NCI-H1105 (cell line): ENCODE results near the gene PCARE.

Experiments used
- DNase-seq: peaks from one replicate; lab custom pipeline; 2025; lab: John Stamatoyannopoulos, UW

PCARE gene

GRCh38 chr2:29035016-29035745 is 39.1 kb downstream of the PCARE start:
- DNase-seq = no peak

DNA sequence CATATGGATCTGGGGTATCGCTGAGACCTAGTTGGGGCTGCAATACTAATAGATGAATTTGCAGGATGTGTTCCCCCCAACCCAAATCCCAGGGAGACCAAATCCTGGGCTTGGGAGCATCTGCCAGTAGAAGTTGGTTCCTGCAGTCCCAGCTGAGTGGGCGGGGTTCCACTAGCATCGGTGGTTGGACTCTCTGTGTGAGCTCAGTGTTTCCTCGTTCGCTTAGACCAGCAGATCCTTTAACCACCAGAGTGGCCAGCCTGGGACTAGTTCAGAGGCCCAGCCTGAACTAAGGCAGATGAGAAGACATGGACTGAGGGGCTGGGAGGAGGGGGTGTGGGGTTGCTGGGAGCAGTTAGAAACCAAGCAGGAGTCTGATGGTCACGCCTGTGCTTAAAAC is 40.7 kb downstream of the PCARE start:
- no peak for DNase-seq

DNA sequence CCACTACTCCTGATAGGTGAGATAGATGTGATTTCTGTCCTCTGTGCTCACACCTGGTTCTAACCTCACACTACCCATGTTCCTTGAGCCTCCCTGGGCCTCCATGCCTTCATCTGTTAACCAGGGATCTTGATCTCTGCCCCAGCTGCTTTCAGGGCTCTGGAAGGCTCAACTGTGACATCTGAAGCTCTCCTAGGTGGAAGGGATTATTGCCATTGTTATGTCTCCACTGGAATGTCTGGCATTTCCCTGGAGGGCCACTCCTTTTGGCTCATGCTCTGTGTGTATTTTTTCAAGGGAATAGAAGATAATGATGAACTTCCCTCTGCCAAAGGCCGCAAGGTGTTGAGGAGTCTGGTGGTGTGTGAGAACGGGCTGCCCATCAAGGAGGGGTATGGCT is 41.2 kb downstream of the PCARE start:
- DNase-seq = no peak

- no peak for DNase-seq
Measured at GRCh38 chr2:29032189-29032588, 42.1 kb downstream of the PCARE start.

GRCh38 chr2:29031046-29031445 is 43.3 kb downstream of the PCARE start:
- no peak for DNase-seq

- no peak for DNase-seq
Measured at GRCh38 chr2:29025711-29026110, 48.6 kb downstream of the PCARE start.

GRCh38 chr2:29024882-29025430 is 49.4 kb downstream of the PCARE start:
- no peak for DNase-seq

- no peak for DNase-seq
Measured at GRCh38 chr2:29023188-29023587, 51.1 kb downstream of the PCARE start.

GRCh38 chr2:29022679-29023078 is 51.6 kb downstream of the PCARE start:
- DNase-seq = no peak

DNA sequence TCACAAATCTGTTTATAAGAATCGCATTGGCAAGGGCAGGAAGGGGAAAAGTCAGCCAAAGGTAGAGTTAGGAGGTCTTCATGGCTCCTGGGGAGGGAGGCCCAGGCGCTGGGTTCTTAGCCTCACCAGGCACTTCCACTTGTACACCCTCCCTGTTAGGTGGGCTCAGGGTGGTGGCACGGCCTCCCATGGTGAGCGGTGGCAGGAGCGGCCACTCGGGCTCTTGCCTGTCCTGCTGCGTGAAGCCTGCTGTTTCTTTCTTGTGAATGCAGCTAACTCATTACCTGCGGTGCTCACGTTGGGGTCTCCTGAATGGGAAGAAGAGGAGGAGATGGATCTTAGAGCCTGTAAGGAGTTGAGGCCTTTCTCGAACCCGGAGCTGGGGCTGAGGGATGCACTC is 52.4 kb downstream of the PCARE start:
- DNase-seq = no peak

GRCh38 chr2:29017716-29018435 is 56.4 kb downstream of the PCARE start:
- no peak for DNase-seq

GRCh38 chr2:29016504-29016903 is 57.8 kb downstream of the PCARE start:
- DNase-seq = no peak

DNA sequence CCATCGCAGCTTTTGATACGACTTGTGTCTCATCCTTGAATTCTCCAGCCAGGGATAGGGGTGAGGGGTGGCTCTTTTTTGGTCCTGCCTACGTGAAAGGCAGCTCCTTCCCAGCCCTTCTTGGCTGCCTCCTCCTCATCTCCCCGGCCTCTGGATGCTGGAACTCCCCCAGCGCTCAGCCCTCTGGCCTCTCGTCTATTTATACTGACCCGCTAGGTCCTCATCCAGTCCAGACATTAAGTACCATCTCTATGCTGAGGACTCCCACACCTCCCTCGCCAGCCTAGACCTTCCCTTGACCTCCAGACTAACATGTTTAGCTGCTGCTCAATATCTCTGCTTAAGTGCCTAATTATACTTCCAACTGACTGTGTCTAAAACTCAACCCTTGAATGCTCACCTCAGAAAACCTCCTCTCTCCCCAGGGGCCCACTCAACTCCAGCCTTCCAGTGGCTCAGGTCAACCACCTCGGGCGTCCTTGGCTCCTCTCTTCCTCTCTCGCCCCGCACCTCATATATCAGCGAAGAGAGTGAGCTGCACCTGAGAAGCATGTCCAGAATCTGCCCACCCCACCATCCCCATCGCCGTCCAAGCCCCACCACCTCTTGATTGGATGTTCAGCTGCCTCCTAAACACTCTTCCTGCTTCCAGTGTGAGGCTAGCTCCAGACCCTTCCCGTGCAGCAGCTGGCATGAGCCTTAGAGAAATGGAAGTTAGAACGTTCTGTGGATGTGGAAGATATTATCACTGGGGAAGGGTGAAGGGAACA is 58.4 kb downstream of the PCARE start:
- DNase-seq = no peak

DNA sequence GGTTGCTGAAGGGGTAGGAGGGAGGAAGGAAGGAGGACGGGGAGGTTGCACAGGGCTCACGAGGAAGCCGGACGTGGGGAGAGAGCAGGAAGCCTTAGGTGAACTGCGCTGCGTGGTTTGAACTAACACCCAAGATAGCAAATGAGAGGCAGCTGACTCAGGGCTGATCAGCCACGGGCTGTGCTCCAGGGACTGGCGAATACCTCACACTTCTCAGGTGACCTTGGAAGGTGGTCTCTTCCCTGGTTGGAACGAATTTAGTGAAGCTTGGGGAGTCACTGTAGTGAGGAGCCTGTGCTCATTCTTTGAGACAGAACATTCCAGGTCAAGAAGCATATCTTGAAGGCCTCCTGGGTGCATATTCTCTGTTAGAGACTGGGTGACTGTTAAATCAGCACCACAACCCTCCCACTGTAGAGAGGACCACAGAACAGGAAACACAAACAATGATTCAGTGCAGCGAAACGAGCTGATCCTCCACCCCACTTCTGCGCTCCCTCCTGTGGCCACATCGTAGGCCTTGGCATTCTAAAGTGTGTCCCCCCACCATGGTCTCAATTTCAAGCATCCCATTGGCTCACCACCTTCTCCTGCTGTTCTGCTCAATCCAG is 59.4 kb downstream of the PCARE start:
- DNase-seq = no peak

DNA sequence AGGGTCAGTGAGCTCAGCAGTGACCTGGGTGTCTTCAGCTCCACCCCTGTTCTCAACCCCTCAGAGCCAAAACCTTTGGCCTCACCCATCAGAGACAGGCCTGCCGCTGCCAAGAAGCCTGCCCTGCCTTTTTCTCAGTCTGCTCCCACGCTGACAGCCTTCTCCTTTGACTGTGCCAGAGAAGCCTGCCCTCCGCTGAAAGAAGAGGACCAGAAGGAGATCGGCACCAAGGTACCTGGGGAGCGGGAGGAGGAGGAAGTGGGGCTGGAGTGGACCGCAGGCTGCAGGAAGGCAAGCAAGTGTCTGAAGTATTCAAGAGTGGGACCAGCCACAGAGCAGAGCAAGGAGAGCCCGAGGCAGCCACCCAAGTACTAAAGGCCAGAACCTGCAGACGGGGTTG is 60.0 kb downstream of the PCARE start:
- DNase-seq = no peak

DNA sequence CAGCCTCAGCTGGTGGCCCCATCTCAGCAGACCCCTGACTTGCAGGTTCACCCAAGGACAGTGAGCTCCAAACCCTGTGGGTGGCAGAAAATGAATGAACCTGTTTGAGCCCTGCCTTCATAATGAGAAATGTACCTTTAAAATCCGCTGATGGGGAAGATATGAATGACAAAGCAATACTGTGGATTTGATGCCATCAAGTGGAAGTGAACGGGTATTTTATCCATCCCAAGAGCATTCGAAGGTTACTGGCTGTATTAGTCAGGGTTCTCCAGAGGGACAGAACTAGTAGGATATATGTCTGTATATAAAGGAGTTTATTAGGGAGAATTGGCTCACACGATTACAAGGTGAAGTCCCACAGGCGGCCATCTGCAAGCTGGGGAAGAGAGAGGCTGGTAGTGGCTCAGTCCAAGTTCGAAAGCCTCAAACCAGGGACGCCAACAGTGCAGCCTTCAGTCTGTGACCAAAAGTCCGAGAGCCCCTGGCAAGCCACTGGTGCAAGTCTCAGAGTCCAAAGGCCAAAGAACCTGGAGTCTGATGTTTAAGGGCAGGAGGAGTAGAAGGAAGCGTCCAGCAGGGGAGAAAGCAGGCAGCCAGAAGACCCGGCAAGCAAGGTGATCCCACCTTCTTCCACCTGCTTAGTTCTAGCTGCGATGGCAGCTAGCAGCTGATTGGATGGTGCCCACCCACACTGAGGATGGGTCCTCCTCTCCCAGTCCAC is 61.1 kb downstream of the PCARE start:
- no peak for DNase-seq

GRCh38 chr2:29012211-29012681 is 62.1 kb downstream of the PCARE start:
- DNase-seq = no peak
